Fibroblast of gingiva (primary cell): ENCODE data around the gene ITGA11.

Experiments
- DNase-seq: peaks from one replicate; pipeline ENCODE4 v3.0.0-alpha.2; 2011; ENCODE audit warnings: low read depth

ITGA11 gene

GRCh38 chr15:68389041-68389930, 42.7 kb downstream of the ITGA11 start:
- DNase-seq, result no peak

DNA sequence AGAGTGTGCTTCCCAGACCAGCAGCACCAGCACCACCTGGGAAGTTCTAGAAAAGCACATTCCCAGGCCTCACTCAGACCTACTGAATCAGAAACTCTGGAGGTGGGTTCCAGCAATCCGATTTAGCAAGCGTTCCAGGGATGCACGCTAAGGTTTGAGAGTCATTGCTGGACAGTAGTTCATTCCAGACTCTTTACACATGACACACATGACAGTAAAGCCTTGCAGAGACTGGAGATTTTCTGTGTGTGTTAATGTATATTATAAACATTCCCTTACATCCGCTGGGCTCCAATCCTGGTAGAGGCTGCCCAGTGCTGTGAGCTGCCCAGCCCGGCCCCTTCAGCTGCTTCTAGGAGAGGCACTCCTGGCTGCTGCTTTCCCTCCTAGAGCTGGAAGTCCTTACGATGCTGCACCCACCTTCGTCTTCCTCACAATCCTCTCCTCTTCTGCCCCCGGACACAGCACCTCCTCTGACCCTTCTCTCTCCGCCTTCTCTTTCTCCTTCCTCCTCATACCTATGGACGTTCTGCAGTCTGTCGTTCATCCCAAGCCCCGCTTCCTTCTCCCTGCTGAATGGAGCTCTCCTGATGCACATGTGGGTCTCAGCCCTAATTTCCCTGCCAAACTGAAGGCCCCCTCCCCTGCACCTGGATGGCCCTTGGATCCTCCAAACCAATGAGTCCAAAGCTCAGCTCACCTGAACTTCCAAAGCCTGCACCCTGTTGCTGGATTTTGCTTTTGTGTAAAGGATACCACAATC, 44.4 kb downstream of the ITGA11 start:
- no peak for DNase-seq

DNA sequence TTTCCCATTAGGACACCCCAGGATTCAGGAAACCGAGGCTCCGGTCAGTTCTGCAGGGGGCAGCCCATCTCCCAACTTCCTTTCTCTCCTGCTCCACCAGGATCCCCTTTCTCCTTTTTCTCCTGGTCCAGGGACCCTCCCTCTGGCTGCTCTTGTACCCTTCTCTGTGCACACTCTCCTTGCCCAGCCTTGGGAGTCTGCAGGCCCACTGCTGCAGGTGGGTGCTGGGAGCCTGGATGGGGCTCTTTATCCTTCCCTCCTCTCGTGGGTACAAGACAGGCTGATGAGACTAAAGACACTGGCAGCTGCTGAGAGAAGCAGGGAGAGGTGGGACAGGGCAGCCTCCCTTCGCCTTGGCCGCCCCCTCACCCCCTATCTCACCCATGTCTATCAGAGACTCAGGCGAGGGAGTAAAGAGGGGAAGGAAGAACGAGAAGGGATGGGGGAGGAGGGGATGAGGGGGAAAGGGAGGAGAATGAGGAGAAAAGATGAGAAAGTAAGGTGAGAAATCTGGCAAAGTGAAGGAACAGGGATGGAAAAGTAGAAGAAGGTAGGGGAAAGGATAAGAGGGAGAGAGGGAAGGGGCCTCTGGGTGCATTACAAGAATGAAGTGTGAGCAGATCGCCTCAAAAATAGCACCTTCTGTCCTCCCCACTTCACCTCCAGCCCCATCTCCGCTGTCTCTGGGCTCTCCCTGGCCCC, 45.2 kb downstream of the ITGA11 start:
- no peak for DNase-seq

- DNase-seq, result no peak
Measured at GRCh38 chr15:68385671-68386586, 46.0 kb downstream of the ITGA11 start.

- no peak for DNase-seq
Measured at GRCh38 chr15:68385240-68385561, 46.8 kb downstream of the ITGA11 start.

DNA sequence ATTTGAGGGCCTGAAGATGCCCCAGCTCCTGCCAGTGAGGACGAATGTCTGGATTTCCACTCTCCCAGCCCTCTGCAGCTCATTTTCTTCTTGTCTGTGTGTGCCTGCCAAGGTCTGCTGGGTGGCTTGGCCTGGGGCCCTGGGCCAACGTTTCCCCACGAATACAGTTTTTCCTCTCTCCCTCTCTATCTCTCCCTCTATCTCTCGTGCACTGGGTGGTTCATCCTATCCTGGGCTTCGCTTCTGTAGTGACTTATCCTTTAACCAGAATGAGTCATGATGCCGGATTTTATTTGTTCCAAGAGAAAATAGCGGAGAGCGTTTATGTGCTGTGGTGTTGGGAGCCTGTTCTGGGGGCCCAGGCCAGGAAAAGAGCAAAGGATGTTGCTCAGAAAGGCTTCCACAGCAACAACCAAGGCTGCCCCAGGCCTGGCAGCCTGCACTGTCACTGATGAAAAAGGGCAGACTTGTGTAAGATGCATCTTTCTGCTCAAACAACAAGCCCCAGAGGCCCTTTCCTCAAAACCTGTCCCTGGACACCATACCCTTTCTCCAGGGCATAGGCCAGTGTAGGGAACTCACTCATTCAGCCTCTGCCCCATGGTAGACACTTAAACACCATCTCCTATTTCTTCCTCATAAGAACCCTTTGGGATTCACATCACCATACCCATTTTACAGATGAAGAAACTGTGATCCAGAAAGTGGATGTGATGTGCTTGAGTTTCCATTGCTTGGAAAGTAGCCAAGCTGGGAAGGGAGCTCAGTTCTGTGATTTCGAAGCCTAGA, 47.3 kb downstream of the ITGA11 start:
- peak; percentile 67 for DNase-seq

- DNase-seq, result no peak
Measured at GRCh38 chr15:68383161-68384074, 48.5 kb downstream of the ITGA11 start.

DNA sequence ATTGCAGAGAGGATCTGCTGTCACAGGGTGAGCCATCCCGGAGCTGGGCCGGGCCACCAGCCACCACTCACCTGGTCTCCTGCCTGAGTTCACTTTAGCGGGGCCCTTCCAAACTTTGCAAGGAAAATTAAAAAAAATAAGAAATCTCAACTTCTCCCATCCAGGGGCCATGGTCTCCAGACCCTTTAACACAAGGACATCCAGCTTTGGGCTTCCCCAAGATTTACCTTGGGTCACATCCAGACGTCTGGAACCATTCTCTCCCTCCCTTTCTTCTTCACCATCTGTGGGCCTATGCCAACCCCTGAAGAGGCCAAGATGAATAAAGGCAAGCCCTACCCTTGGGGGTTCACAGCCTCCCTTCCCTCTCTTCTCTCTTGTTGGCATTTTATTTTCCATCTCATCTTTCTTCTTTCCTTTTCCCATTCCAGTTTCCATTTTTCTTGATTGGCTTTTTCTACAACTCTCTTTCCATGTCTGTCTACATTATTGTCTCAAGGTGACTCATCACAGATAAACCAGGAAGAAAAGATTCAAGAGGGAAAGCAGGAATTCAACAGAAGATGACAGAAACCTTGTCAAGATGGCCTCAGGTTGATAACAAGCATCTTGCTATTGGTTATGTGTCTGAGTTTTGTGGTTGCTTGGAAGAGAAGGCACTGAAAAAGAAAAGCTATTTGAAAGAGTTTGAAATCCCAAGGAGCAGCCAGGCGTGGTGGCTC, 49.5 kb downstream of the ITGA11 start:
- DNase-seq, result no peak

GRCh38 chr15:68380456-68380855, 51.5 kb downstream of the ITGA11 start:
- no peak for DNase-seq

GRCh38 chr15:68379759-68380290, 52.1 kb downstream of the ITGA11 start:
- no peak for DNase-seq

- no peak for DNase-seq
Measured at GRCh38 chr15:68379058-68379758, 52.8 kb downstream of the ITGA11 start.

GRCh38 chr15:68378595-68378994, 53.4 kb downstream of the ITGA11 start:
- DNase-seq, result no peak

GRCh38 chr15:68377766-68378165, 54.2 kb downstream of the ITGA11 start:
- DNase-seq, result no peak

DNA sequence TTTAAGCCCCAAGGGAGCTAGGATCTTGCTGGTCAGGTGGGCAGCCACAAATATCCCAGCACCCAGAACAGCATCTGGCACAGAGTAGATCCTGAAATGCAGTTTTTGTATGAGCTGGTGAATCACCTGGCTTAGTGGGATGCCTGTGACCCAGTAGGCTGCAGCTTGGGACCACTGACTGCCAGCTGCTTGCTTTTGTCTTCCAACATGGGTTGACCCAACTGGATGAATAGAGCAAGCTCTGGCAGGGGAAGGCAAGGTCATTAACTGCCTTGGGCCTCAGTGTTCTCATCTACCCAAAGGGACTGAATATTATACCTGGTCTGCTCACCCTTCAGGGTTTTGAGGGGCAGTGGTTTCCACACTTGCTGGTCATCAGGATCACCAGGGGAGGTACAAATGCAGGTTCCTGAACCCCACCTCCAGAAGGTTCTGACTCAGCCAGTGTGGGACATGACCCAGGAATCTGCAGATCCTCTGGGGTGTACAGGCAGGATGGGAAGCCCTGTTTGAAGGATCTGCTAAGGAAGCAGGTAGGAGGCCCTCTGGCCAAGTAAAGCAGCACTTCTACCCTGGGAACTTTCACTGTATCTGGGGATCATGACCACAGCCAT, 55.4 kb downstream of the ITGA11 start:
- DNase-seq, result no peak

GRCh38 chr15:68375716-68376220, 56.2 kb downstream of the ITGA11 start:
- no peak for DNase-seq

DNA sequence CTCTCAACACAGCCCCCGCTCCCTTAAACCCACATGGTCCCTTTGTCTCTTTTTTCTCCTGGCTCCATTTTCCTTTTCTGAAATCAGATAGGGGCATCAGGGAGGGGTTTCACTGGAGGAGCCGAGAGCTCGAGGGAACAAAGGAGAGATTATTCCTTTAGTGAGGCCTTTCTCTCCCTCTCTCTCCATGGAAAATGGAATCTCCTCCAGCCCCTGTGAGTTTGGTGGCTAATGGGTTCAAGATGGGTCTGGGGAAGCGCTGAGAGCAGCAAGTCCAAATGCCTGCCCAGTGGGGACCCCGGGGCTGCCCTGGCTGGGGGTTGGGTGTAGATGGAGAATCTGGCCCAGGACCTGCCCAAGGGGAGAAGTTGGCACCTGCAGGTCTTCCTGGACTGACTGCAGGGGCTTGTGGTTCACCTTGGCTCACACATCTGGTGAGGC, 56.8 kb downstream of the ITGA11 start:
- no peak for DNase-seq

DNA sequence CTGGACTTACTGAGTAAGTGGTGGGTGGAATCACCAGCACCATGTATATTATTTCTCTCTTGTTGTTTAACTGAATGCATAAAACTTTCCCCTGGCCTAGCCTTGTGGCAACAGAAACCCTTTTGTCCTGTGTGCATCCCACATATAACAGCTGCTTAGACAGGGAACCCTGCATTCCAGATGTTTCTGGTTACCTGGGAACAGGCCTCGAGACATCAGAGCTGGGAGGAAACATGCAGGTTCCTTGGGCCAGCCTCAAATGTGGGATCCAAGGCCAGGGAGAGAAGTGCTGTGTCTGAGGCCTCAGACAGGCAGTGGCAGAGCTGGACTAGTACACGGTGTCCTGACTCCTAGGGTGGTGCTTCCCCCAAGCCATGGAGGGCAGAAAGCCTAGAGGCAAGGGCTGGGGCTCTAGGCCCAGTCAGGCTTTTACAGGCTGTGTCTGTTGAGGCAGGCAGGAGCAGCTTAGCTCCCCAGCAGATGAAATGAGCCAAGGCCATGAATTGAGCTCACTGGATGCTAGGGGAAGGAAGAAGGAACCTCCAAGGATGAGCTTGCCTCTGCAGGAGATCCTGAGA, 57.7 kb downstream of the ITGA11 start:
- DNase-seq, result no peak
